DND-41 (cell line): Measurements from ENCODE around the gene ADAMTSL3.

Experiments used
- CTCF ChIP-seq: IDR thresholded peaks from 2 replicates; pipeline ENCODE4 v1.5.1; 2012; ENCODE audit warnings: borderline replicate concordance, low read length, moderate library complexity, mild to moderate bottlenecking; ENCODE audit not compliant: poor library complexity, severe bottlenecking; ENCODE audit errors: extremely low read depth
- EZH2 ChIP-seq: IDR thresholded peaks from 3 replicates; pipeline ENCODE4 v1.6.1; 2012; ENCODE audit warnings: borderline replicate concordance, low read depth, mild to moderate bottlenecking, moderate library complexity, low read length, inconsistent platforms; ENCODE audit not compliant: severe bottlenecking

DNA sequence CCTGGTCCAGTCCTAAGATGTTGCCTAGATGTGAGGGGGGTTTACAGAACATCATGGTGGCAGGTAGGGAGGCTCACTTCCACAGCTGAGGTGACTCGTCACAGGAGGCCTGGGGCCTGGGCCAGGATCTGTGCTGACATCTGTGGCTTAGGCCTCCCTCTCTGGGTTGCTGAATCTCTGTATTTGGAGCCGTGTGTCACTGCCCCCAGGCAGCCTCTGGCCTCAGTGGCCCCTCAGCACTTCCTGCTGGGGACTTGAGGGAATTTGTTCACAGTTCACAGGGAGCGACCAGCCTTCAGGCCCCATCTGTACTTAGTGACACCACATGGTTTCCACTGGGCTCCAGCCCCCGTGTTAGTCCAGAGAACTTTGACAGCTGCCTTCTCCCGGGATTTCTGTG lies 41.7 kb upstream of the ADAMTSL3 start:
- TF ChIP-seq CTCF (no peak), EZH2 (no peak)
